ENCODE results near the gene ADARB2. TPM values are rescaled to one million over a fixed set of nuclear protein-coding genes. Genes with fewer than 3 reads are reported as not detected.
"Not testable (repeated sequence)": the region's sequence is repeated elsewhere in the genome, so short reads cannot be mapped to it uniquely, and the experiment has no call there.

ADARB2 gene
- polyA plus RNA-seq, 1 of the 3 experiments (the other 2 are of a cell fraction) = not detected

GRCh38 chr10:1162481-1163203 lies 574.7 kb downstream of the ADARB2 start:
- no peaks in the 10 kb centered on the region for H3K9me3 ChIP-seq
- ChIA-PET CTCF (no interaction called here), POLR2A (no interaction called here)
- H3K4me3 ChIP-seq (ENCODE audit: low read depth in 2 of 2, low read length in 1 of 2) = no peak overlapping the region
- WGBS (ENCODE audit: low lambda C conversion rate) = 43% methylated on average over 5 of the region's 13 CpGs
- H3K27ac ChIP-seq (ENCODE audit: low read depth in 2 of 2, low read length in 1 of 2) = no peak overlapping the region
- no peak overlapping the region for H3K9ac ChIP-seq
- no peaks in the 10 kb centered on the region for H3F3A ChIP-seq (replicated peaks; ENCODE audit: insufficient read depth)
- no peaks in the 10 kb centered on the region for H4K20me1 ChIP-seq (ENCODE audit: insufficient read depth)
- H3K27me3 ChIP-seq (ENCODE audit: insufficient read depth) = no peaks in the 10 kb centered on the region
- H3K36me3 ChIP-seq (replicated peaks in 1 of 2; ENCODE audit: control insufficient read depth in 1 of 2, insufficient read depth in 2 of 2, low read length in 1 of 2) = no peaks in the 10 kb centered on the region
- H3K9me2 ChIP-seq = no peaks in the 10 kb centered on the region
- TF ChIP-seq EP300 (IDR thresholded peaks at IDR 0.05; ENCODE audit: borderline replicate concordance in 1 of 2, low read depth in 1 of 2, low read length in 1 of 2) (no peak), JUND (IDR thresholded peaks at IDR 0.05) (no peak), EZH2phosphoT487 (IDR thresholded peaks at IDR 0.05; ENCODE audit: borderline replicate concordance, low read depth) (no peak), YY1 (IDR thresholded peaks at IDR 0.05; ENCODE audit: low read depth) (no peak), RXRA (IDR thresholded peaks at IDR 0.05; ENCODE audit: borderline replicate concordance, low read depth) (no peak), MEF2A (IDR thresholded peaks at IDR 0.05; ENCODE audit: borderline replicate concordance, low read depth) (no peak), TEAD4 (IDR thresholded peaks at IDR 0.05; ENCODE audit: borderline replicate concordance, insufficient read depth) (no peak), GABPA (IDR thresholded peaks at IDR 0.05; ENCODE audit: low read depth) (no peak), CTCF (IDR thresholded peaks at IDR 0.05) (no peak), SMC3 (IDR thresholded peaks at IDR 0.05; ENCODE audit: low read depth, low read length) (no peak), ZBTB33 (IDR thresholded peaks at IDR 0.05; ENCODE audit: borderline replicate concordance, low read depth) (no peak), MAX (IDR thresholded peaks at IDR 0.05; ENCODE audit: low read depth) (no peak)
- H3K4me2 ChIP-seq = no peak overlapping the region
- H3K4me1 ChIP-seq (ENCODE audit: control insufficient read depth in 1 of 2, insufficient read depth in 2 of 2, low read depth in 1 of 2, low read length in 1 of 2) = no peaks in the 10 kb centered on the region; a peak in 1 of 4 replicates
- H3K79me2 ChIP-seq (ENCODE audit: insufficient read depth) = no peaks in the 10 kb centered on the region
- no peak for DNase-seq
- no peak overlapping the region for H2AFZ ChIP-seq (ENCODE audit: low read depth)

GRCh38 chr10:1161315-1161673 lies 576.0 kb downstream of the ADARB2 start:
- H3K9me3 ChIP-seq; H3K27me3 ChIP-seq (ENCODE audit: insufficient read depth); CTCF ChIA-PET; POLR2A ChIA-PET; H3K36me3 ChIP-seq (replicated peaks in 1 of 2; ENCODE audit: control insufficient read depth in 1 of 2, insufficient read depth in 2 of 2, low read length in 1 of 2); H3K9me2 ChIP-seq; H3K4me1 ChIP-seq (ENCODE audit: control insufficient read depth in 1 of 2, insufficient read depth in 2 of 2, low read depth in 1 of 2, low read length in 1 of 2); H3K27ac ChIP-seq (ENCODE audit: low read depth in 2 of 2, low read length in 1 of 2); H3K4me2 ChIP-seq; H3K9ac ChIP-seq; H3K79me2 ChIP-seq (ENCODE audit: insufficient read depth); H4K20me1 ChIP-seq (ENCODE audit: insufficient read depth); H2AFZ ChIP-seq (ENCODE audit: low read depth); H3F3A ChIP-seq (replicated peaks; ENCODE audit: insufficient read depth); DNase-seq; H3K4me3 ChIP-seq (ENCODE audit: low read depth in 2 of 2, low read length in 1 of 2): not testable (repeated sequence)
- 36% methylated on average over 5 of the region's 5 CpGs for WGBS (ENCODE audit: low lambda C conversion rate)
